Nephron progenitor cell (in vitro differentiated cells): ENCODE results near the gene PDK2.

Experiments
- DNase-seq: peaks from one replicate; pipeline ENCODE4 v3.0.0; 2021
- H3K27ac Mint-ChIP-seq: 2 replicates; pipeline ENCODE4 v1.8.0; 2021; ENCODE audit warnings: mild to moderate bottlenecking, moderate library complexity, mixed read lengths
- H3K27me3 Mint-ChIP-seq: 2 replicates; pipeline ENCODE4 v1.8.0; 2021; ENCODE audit warnings: mild to moderate bottlenecking, low read depth, mixed read lengths; ENCODE audit not compliant: poor library complexity
- H3K36me3 Mint-ChIP-seq: 2 replicates; pipeline ENCODE4 v1.8.0; 2021; ENCODE audit warnings: low read depth, mixed read lengths
- H3K4me1 Mint-ChIP-seq: 2 replicates; pipeline ENCODE4 v1.8.0; 2021; ENCODE audit warnings: mixed read lengths
- H3K4me3 Mint-ChIP-seq: 2 replicates; pipeline ENCODE4 v1.8.0; 2021; ENCODE audit warnings: mild to moderate bottlenecking, moderate library complexity, mixed read lengths
- H3K9me3 Mint-ChIP-seq: 2 replicates; pipeline ENCODE4 v1.8.0; 2021; ENCODE audit warnings: mild to moderate bottlenecking, moderate library complexity, mixed read lengths
- TF ChIP-seq, protein P1 (sequence below): fragments of 200-600 bp; sonication (generic); IDR thresholded peaks from 2 replicates; pipeline ENCODE4 v1.5.0; 2021; ENCODE audit warnings: antibody characterized with exemption

PDK2 gene

DNA sequence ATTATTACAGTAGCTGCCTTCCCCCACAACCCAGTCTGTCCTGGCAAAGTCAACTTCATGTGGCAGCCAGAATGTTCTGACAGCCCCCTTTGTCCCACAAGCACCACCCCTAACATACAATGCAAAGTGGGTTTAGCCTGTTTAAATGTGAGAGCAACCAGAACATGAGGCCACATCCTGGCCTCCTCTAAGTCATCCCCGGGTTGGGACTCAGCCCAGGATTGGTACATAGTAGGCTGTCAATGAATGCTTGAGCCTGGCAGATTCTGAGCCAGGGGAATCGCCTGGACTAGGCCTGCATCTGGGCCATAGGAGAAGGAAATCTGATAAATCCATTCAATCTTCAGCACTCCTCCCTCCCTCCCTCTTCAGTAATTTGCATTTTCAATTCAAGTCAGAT, 43.5 kb upstream of the PDK2 start:
- Mint-ChIP-seq H3K27ac (peak overlapping the region; percentile 42), H3K36me3 (no peaks in the 10 kb centered on the region), H3K27me3 (peaks cover 20% of the 10 kb centered on the region), H3K4me3 (no peak overlapping the region), H3K9me3 (no peaks in the 10 kb centered on the region), H3K4me1 (peaks cover 85% of the 10 kb centered on the region)
- DNase-seq: no peak
- TF ChIP-seq, protein P1, sequence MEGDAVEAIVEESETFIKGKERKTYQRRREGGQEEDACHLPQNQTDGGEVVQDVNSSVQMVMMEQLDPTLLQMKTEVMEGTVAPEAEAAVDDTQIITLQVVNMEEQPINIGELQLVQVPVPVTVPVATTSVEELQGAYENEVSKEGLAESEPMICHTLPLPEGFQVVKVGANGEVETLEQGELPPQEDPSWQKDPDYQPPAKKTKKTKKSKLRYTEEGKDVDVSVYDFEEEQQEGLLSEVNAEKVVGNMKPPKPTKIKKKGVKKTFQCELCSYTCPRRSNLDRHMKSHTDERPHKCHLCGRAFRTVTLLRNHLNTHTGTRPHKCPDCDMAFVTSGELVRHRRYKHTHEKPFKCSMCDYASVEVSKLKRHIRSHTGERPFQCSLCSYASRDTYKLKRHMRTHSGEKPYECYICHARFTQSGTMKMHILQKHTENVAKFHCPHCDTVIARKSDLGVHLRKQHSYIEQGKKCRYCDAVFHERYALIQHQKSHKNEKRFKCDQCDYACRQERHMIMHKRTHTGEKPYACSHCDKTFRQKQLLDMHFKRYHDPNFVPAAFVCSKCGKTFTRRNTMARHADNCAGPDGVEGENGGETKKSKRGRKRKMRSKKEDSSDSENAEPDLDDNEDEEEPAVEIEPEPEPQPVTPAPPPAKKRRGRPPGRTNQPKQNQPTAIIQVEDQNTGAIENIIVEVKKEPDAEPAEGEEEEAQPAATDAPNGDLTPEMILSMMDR: no peak

DNA sequence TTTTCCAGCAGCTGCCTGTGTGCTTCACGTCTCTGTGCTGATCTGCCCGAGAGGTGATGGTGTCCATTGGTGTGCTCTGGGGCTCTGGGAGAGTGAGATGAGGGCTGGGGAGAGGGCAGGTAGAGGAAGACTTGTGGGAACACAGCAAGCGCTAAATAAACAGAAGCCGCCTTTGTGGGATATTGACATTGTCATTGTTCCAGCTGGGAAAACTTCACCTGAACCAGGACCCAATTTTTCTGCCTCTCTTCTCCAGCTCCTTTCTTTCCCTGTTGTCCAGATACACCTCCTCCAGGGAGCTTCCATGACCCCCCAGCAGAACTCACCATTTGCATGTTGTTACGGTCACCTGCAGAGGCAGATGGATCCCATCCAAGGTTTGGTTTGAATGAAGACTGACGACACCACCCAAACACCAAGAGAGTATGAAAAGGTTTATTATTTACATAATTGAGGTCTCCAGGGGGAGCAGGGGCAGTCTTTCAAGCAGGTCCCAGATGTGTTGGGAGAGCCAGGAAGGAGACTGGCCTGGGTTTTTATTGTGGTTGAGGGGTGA, 42.8 kb upstream of the PDK2 start:
- Mint-ChIP-seq H3K4me3 (peak overlapping the region; percentile 58), H3K4me1 (peaks cover 85% of the 10 kb centered on the region), H3K36me3 (no peaks in the 10 kb centered on the region), H3K27me3 (peaks cover 28% of the 10 kb centered on the region), H3K27ac (peak overlapping the region; percentile 95), H3K9me3 (no peaks in the 10 kb centered on the region)
- TF ChIP-seq, protein P1: no peak
- DNase-seq: no peak

DNA sequence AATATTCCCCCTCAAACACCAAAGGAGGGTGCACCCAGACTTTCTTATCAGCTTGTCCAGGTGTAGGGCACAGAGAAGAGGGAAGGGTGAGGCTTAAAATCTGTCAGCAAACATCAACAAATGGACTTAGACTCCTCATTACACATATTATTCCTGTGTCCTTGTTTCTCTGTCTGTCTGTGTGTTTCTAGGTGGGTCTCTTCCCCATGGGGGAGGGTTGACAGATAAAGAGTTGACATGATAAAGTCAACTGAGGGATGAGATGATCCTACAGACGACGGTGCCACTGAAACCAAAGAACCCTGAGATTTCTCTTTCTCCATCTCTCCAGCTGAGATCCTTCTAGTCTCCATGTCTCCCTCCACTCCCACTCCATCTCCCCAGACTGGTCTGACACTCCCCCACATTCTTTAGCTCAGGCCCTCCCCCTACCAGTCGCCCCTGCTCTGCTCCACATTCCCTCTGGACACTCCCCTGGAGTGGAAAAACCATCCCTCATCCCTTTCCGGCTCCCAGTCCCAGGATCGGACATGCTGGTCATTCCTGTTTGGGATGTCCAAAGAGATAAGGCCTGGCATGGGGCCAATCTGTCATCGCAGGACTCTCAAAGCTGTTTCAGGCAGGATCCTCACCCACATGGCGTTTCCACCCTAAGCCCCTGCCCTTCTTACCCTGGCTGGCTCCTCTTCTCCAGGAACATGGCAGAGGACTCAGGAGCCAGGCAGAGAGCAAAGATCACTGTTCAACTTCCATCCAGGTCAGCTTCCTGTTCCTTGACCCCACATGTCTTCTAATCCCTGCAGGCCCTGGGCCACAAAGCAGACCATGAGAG, 42.1 kb upstream of the PDK2 start:
- H3K36me3 Mint-ChIP-seq: no peaks in the 10 kb centered on the region
- H3K4me1 Mint-ChIP-seq: peaks cover 85% of the 10 kb centered on the region
- H3K27ac Mint-ChIP-seq: peak overlapping the region; percentile 95
- peak; percentile 43 for DNase-seq
- H3K27me3 Mint-ChIP-seq: peaks cover 35% of the 10 kb centered on the region
- peak overlapping the region; percentile 36 for H3K4me3 Mint-ChIP-seq
- H3K9me3 Mint-ChIP-seq: no peaks in the 10 kb centered on the region
- TF ChIP-seq, protein P1: no peak

DNA sequence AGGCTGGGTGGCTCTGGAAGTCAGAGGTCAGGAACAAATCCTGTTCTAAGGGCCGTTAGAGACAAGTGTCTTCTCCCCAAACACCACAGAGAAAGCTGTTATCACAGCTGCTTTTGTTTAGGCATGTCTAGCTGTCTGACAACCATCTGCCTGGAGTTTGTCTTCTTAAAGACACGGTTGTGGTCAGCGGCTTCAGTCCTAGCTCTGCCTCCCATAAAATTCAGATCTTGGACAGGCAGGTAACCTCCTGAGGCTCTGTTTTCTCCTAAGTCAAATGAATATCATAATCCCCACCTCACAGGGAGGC, 41.5 kb upstream of the PDK2 start:
- Mint-ChIP-seq H3K4me1 (peaks cover 85% of the 10 kb centered on the region), H3K36me3 (no peaks in the 10 kb centered on the region), H3K27me3 (peaks cover 40% of the 10 kb centered on the region), H3K9me3 (no peaks in the 10 kb centered on the region), H3K4me3 (peak overlapping the region; percentile 36), H3K27ac (peak overlapping the region; percentile 95)
- DNase-seq: no peak
- TF ChIP-seq, protein P1: no peak

DNA sequence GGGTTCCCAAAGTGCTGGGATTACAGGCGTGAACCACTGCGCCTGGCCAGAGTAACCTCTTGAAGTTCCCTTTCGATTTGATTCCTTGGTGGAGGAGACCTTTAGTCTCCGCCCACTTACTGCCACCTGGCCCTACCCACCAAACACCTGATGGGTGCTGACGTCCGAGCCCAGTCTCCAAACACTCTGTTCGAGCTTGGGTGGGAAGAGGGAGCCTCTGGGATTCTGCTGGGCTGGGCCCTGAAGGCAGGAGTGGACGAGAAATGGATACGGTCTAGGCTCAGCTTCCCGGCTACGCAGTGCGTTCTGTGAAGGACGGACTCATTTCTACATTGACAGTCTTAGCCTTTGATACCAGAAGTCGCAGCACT, 40.1 kb upstream of the PDK2 start:
- Mint-ChIP-seq H3K9me3 (no peaks in the 10 kb centered on the region), H3K27me3 (peaks cover 45% of the 10 kb centered on the region), H3K36me3 (no peaks in the 10 kb centered on the region), H3K27ac (no peak overlapping the region), H3K4me3 (peak overlapping the region; percentile 85), H3K4me1 (peaks cover 80% of the 10 kb centered on the region)
- DNase-seq: peak; percentile 21
- TF ChIP-seq, protein P1: no peak
